ENCODE results near the gene ACY1.
"Not testable (repeated sequence)": the region's sequence is repeated elsewhere in the genome, so short reads cannot be mapped to it uniquely, and the experiment has no call there.

The ACY1 gene

DNA sequence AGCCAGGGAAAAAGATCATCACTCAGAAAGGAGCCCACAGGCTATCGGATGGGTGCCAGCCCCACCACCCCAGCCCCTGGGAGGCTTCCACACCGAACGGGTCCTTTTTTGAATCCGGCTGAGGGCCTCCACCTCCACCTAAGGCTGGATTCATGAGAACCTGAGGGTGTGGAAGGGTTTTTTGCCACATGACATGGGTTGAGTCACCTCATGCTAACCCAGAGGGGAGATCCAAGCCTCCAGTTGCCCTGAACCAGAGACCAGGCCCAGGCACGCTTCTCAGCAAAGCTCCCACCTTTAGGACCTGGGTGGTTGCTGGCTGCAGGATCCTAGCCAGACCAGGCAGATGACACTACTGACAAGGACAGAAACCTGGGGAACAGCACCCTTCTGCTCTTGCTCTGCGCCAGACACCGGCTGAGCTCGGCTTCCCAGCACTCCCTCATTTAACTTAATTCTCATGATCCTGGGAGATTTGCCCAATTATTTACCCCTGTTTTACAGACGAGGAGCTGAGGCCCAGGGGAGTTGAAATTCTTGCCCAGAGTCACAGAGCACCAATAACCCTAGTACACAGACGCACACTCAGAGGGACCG, 47.5 kb downstream of the ACY1 start:
- DNase-seq, result no peak

DNA sequence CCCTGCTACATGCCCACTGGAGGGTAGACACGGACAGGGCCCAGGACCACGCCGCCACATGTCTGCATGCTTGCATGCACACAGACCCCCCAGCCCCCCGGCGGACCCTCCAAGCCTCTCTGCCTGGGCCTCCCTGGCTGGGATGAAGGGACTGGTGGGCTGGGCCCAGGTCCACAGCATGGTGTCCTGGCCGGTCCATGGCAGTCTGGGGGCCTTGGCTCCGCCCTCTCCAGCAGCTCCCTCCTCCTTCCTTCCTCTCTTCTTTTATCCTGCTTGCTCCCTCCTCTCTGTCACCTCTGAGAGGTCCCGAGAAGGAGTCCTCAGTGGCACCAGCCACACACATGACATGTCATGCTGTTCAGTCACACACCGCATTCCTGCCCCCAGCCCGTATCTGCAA, 48.6 kb downstream of the ACY1 start:
- no peak for DNase-seq

DNA sequence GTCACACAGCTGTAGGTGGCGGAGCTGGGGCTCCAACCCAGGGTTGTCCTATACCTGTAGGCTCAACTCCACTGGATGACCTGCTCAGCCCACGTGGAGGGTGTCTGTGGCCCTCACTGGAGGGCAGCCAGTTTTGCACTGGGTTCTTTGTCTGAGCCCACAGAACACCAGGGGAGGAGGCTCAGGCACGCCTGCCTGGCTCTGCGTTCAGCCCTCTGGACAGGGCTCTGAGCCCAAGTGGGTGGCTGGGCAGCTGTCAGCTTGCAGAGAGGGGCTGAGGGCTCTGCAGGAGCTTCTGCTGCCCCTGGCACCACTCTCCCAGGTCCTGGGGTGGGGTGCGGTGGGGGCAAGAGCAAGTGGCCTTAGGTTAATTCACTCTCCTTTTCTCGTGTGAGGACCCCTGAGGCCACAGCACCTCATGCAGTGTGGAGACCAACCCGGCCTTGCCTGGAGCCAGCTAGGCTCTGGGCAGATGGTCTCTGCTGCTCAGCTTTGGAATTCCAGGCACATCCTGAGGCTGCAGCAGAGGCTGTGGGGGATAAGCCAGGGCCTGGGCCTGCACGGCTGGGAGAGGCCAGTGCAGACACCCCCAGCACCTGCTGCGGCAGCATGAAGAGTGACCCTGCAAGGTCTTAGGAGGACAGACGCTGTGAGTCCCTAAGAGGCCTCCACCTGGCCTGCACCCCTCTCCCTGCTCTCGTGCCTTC, 49.5 kb downstream of the ACY1 start:
- DNase-seq, result no peak

DNA sequence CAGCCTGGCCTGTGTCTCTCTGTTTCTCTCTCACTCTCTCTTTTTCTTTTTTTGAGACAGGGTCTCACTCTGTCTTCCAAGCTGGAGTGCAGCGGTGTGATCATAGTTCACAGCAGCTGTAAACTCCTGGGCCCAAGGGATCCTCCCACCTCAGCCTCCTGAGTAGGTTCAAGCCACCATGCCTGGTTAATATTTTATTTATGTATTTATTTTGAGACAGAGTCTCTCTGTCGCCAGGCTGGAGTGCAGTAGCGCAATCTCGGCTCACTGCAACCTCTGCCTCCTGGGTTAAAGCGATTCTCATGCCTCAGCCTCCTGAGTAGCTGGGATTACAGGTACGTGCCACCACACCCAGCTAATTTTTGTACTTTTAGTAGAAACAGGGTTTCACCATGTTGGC, 50.4 kb downstream of the ACY1 start:
- DNase-seq, result not testable (repeated sequence)

DNA sequence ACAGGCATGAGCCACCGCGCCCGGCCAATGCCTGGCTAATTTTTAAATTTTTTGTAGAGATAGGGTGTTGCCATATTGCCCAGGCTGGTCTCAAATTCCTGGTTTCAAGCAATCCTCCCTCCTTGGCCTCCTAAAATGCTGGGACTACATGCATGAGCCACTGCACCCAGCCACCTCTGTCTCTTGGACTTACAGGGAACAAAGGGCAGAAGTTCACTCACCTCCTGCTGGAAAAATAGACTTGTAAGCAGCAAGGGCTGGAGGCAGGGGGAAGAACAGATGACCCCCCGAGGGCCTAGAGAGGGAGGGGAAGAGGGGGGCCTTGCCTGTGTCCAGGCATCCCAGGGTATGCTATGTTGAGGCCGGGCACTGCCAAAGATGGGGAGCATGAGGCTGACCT, 50.9 kb downstream of the ACY1 start:
- no peak for DNase-seq

DNA sequence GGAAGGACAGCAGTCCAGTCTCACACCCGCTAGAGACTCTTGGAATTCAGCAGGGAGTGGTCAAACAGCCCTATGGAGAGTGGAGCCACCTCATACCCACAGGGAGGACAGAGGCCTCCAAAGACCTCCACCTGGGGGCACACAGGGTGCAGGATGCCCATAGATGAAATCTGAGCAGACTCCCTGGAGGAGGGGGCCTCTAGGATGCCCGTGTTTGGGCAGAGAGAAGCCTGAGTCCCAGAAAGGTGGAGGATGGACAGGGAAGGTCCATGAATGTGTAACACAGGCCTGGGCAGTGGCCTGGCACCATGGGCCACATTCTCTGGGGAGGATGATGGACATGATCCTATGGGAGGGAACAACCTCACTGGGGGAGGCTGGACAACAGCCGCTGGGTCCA, 51.3 kb downstream of the ACY1 start:
- DNase-seq, result no peak

DNA sequence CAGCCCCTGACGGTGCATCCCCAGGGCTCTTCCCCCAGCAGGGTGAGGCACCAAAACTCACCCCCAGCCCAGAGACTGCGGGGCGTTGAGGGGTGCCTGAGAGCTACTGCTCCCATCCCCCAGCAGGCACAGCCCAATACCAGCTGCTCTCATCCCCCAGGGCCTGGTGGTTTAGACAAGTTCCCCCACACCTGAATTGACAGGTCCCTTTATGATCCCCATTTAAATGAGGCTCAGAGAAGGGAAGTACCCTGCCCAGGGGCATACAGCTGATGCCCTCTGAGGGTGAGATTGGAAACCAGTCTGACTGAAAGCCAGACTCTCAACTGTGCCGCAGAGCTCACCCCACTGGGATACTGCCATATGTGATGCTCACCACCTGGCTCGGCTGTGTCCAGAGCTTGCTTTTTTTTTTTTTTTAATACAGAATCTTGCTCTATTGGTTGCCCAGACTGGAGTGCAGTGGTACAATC, 52.9 kb downstream of the ACY1 start:
- DNase-seq, result no peak

DNA sequence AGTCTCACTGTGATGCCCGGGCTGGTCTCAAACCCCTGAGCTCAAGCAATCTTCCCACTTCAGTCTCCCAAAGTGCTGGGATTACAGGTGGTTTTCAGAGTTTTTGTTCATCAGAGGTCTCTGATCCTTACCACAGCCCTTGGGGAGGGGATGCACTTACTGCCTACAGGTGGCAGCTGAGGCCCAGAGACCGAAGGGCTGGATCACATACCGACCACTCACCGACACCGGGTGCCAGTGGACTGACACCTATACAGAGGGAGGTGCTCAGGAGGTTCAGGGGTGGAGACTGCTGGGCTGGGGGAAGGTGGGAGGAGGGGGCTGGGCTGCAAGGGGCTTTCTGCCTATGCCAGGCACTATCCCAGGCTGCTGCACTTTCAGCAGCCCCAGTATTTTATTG, 53.5 kb downstream of the ACY1 start:
- DNase-seq, result no peak

DNA sequence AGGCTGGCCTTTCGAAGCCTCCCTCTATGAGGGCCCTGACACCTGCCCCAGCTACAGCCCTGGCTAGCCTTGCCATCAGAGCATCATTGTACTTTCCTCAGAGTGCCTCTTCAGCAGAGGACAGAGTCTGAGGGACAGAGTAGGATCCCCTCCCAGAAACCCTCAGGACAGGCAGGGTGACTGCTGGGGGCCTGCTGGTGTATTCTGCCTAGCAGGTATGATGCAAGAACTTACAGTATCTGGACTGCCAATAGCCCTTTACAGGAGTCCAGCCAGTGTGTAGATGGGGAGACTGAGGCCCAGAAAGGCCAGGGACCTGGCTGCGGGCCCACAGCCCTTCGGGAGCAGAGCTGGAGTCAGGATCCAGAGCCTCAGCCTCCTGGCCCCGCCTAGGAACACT, 54.0 kb downstream of the ACY1 start:
- no peak for DNase-seq

DNA sequence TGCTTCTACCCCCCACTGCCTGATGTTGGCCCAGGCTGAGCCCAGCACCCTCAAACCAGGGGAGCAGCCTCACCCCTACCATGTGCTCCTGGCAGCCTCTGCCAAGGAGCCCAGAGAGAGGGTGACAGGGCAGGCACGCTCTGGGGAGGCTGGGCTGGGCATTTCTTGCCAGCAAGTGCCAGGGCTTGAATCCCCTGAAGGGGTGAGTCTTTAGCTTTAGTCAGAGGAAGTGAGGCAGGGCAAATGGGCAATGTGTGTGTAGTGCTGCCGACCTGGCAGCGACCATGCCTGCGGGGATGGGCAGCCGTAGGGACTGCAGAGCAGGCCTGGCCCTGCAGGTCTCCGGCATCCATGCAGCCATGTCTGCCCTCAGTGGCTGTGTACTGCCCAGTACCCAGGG, 54.9 kb downstream of the ACY1 start:
- no peak for DNase-seq

Measured in activated effector memory CD4-positive, alpha-beta T cell treated with Interleukin-2 at 50 U/mL for 16 hours (primary cell).